K562 (cell line): ENCODE measurements around the gene TMEM187. TPM values are rescaled to one million over a fixed set of nuclear protein-coding genes. Genes with fewer than 3 reads are reported as not detected.

Source experiments
- CREM ChIP-seq: IDR thresholded peaks from 2 replicates; pipeline ENCODE4 v1.6.1; 2014; ENCODE audit warnings: antibody characterized with exemption, low read depth
- FIP1L1 ChIP-seq: fragments of 200-400 bp; formaldehyde crosslinking; IDR thresholded peaks from 2 replicates; pipeline ENCODE4 v1.6.1; 2018; ENCODE audit warnings: mild to moderate bottlenecking, low read depth, low read length; ENCODE audit not compliant: poor library complexity, severe bottlenecking
- POLR2A ChIP-seq: fragments of 450-650 bp; conservative IDR thresholded peaks from 2 replicates; pipeline ENCODE4 v1.6.1; 2016
- POLR3G ChIP-seq: IDR thresholded peaks from 2 replicates; pipeline ENCODE4 v1.6.1; 2011; ENCODE audit not compliant: insufficient read length, insufficient replicate concordance; ENCODE audit errors: extremely low read depth
- PYGO2 ChIP-seq: fragments of 450-650 bp; IDR thresholded peaks from 2 replicates; pipeline ENCODE4 v1.6.1; 2016; ENCODE audit warnings: mild to moderate bottlenecking, missing genetic modification characterization, moderate library complexity, missing compliant biosample characterization
- SMAD3 ChIP-seq: fragments of 450-650 bp; formaldehyde crosslinking; conservative IDR thresholded peaks from 2 replicates; pipeline ENCODE4 v1.4.0; 2020; ENCODE audit warnings: mild to moderate bottlenecking
- SMARCE1 ChIP-seq: fragments of 450-650 bp; IDR thresholded peaks from 2 replicates; pipeline ENCODE4 v1.7.1; 2016; ENCODE audit warnings: mild to moderate bottlenecking
- TCF7 ChIP-seq: sonication (generic); IDR thresholded peaks from 2 replicates; pipeline ENCODE4 v1.6.1; 2016; ENCODE audit warnings: antibody characterized with exemption, borderline replicate concordance
- TEAD4 ChIP-seq, 2 experiments: sonication (generic) in 1 of 2; formaldehyde crosslinking in 1 of 2; IDR thresholded peaks; 2 replicates each; pipeline versions ENCODE4 v1.6.1 to v1.8.0; 2012 to 2022; ENCODE audit warnings: borderline replicate concordance in 1 of 2, inconsistent platforms in 1 of 2, low read length in 1 of 2, mild to moderate bottlenecking in 1 of 2, missing genetic modification reagents in 1 of 2
- ZBTB7A ChIP-seq: IDR thresholded peaks from 2 replicates; pipeline ENCODE4 v1.6.1; 2011; ENCODE audit warnings: low read depth, mild to moderate bottlenecking, low read length, moderate library complexity, borderline replicate concordance; ENCODE audit not compliant: control insufficient read depth
- ZNF253 ChIP-seq: fragments of 250-450 bp; sonication (Bioruptor Pico); conservative IDR thresholded peaks from 2 replicates; pipeline ENCODE4 v1.6.1; 2021; ENCODE audit warnings: mild to moderate bottlenecking
- ZNF717 ChIP-seq: fragments of 250-450 bp; sonication (Bioruptor Pico); IDR thresholded peaks from 2 replicates; pipeline ENCODE4 v1.5.0; 2021
- polyA plus RNA-seq, 8 experiments: library from polyadenylated mRNA; depleted of rRNA in 4 of 8; stranded (reverse) in 5 of 8; unstranded in 3 of 8; fragments of >200 nt; fragmentation: Nextera tagmentation in 2 of 8; fragmentation: Illumina TruSeq in 1 of 8; extraction: Ambion mirVana in 2 of 8; extraction: Trizol in 1 of 8; gene quantifications; 2 replicates each; pipeline versions ENCODE4 v1.2.1 to v1.2.3, GENCODE V29; 2011 to 2014; ENCODE audit warnings: inconsistent platforms in 1 of 8, missing spikeins in 1 of 8
- total RNA-seq, 7 experiments: library from RNA; depleted of rRNA in 6 of 7; stranded (reverse); fragments of >200 nt in 6 of 7; fragmentation: Illumina TruSeq in 2 of 7; extraction: Trizol in 2 of 7; gene quantifications; 2 replicates each; pipeline versions ENCODE4 v1.2.1 to v1.2.3, GENCODE V29; 2011 to 2021; ENCODE audit warnings: low replicate concordance in 1 of 7
- TF ChIP-seq, protein P1 (sequence below), 3 experiments: IDR thresholded peaks in 2 of 3; conservative IDR thresholded peaks in 1 of 3; 2 replicates each; pipeline ENCODE4 v1.5.1; 2011 to 2012; ENCODE audit warnings: low read length in 3 of 3, mild to moderate bottlenecking in 3 of 3, control low read depth in 2 of 3, improper control_type of control experiment in 1 of 3, inconsistent platforms in 1 of 3, low read depth in 1 of 3, mixed read lengths in 1 of 3, moderate library complexity in 1 of 3; ENCODE audit not compliant: insufficient read depth in 2 of 3
- TF ChIP-seq, protein P2 (sequence below): fragments of 450-650 bp; formaldehyde crosslinking; conservative IDR thresholded peaks from 2 replicates; pipeline ENCODE4 v1.4.0; 2022; ENCODE audit warnings: mild to moderate bottlenecking, missing genetic modification characterization
- TF ChIP-seq, protein P3 (sequence below), 2 experiments: fragments of 200-800 bp in 1 of 2; sonication (Bioruptor generic) in 1 of 2; sonication (generic) in 1 of 2; formaldehyde crosslinking in 1 of 2; IDR thresholded peaks in 1 of 2; conservative IDR thresholded peaks in 1 of 2; 2 replicates each; pipeline versions ENCODE4 v1.5.0 to v1.6.1; 2016 to 2020; ENCODE audit warnings: missing compliant biosample characterization in 1 of 2, missing genetic modification characterization in 1 of 2, missing genetic modification reagents in 1 of 2
- TF ChIP-seq, protein P4 (sequence below): fragments of 200-400 bp; formaldehyde crosslinking; IDR thresholded peaks from 2 replicates; pipeline ENCODE4 v1.6.1; 2017; ENCODE audit warnings: mild to moderate bottlenecking, low read depth, low read length, moderate library complexity
- TF ChIP-seq, protein P5 (sequence below): fragments of 250-450 bp; sonication (Bioruptor Pico); IDR thresholded peaks from 2 replicates; pipeline ENCODE4 v1.4.0; 2020; ENCODE audit warnings: mild to moderate bottlenecking

Gene TMEM187
- total and polyA plus RNA-seq, 9 of the 15 experiments (the other 6 are each of a cell fraction or from before 2014, with no cell fraction given) = 0.13 to 6.4 (median 1.6) TPM

DNA sequence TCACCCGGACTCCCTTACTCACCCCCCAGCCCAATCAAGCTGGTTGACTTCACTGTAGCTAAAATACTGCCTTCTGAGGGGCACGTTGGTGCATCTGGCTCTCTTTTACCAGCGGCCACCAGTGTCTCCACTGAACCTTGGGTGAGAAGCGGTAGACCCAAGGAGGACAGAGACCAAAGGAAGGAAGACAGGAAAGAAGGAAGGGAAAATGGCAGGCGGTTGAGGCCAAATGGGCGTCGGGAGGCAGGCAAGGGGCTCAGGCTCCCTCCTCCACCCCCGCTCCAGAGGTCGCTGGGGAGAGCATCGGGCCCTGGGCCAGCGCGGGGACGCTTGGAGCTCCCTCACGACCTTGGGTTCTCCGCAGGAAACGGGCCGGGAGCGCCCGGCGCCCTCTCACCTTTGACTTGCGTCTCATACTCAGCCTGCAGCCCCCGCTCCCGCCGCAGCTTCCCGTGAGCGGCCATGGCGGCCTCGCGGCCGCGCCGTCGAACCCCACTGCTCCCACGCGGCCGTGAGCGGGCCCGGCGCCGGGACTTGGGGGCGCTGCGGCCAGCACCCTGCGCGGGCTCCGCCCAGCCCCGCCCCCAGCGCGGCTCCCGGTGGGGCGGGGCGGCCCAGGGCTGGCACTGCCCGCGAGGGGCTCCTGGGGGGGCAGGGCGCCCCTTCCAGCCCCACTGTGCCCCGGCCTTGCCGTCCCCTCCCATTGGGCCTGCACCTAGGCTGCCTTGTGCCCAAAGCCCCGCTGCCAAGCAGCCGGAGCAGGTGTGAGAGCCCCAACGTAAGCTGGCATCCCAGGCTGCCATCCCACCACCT lies 46.6 kb upstream of the TMEM187 start, which contains the start of gene ARHGAP4 (continued):
- TF ChIP-seq, protein P1, sequence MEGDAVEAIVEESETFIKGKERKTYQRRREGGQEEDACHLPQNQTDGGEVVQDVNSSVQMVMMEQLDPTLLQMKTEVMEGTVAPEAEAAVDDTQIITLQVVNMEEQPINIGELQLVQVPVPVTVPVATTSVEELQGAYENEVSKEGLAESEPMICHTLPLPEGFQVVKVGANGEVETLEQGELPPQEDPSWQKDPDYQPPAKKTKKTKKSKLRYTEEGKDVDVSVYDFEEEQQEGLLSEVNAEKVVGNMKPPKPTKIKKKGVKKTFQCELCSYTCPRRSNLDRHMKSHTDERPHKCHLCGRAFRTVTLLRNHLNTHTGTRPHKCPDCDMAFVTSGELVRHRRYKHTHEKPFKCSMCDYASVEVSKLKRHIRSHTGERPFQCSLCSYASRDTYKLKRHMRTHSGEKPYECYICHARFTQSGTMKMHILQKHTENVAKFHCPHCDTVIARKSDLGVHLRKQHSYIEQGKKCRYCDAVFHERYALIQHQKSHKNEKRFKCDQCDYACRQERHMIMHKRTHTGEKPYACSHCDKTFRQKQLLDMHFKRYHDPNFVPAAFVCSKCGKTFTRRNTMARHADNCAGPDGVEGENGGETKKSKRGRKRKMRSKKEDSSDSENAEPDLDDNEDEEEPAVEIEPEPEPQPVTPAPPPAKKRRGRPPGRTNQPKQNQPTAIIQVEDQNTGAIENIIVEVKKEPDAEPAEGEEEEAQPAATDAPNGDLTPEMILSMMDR (IDR thresholded peaks at IDR 0.05 in 2 of 3, conservative IDR thresholded peaks at IDR 0.05 in 1 of 3; ENCODE audit: insufficient read depth in 2 of 3, low read depth in 1 of 3, low read length in 3 of 3) = peak in 1 of 3 experiments; percentile 7; a peak in 1 of 6 replicates
- no peak for TF ChIP-seq SMAD3 (CRISPR knock-in tag)
- TF ChIP-seq CREM = peak; percentile 33; the same call in 1 of the 2 replicates
- TF ChIP-seq FIP1L1 = peak; percentile 98
- no peak for TF ChIP-seq PYGO2 (tag)
- TF ChIP-seq ZNF717 (CRISPR knock-in tag) = 0 out of 2 replicates have a peak, but pooled peaks have one; percentile 43
- TF ChIP-seq, protein P2, sequence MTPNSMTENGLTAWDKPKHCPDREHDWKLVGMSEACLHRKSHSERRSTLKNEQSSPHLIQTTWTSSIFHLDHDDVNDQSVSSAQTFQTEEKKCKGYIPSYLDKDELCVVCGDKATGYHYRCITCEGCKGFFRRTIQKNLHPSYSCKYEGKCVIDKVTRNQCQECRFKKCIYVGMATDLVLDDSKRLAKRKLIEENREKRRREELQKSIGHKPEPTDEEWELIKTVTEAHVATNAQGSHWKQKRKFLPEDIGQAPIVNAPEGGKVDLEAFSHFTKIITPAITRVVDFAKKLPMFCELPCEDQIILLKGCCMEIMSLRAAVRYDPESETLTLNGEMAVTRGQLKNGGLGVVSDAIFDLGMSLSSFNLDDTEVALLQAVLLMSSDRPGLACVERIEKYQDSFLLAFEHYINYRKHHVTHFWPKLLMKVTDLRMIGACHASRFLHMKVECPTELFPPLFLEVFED = peak; percentile 88; the same call in 1 of the 2 replicates
- 0 out of 2 replicates have a peak, but pooled peaks have one; percentile 12 for TF ChIP-seq SMARCE1
- TF ChIP-seq, protein P3, sequence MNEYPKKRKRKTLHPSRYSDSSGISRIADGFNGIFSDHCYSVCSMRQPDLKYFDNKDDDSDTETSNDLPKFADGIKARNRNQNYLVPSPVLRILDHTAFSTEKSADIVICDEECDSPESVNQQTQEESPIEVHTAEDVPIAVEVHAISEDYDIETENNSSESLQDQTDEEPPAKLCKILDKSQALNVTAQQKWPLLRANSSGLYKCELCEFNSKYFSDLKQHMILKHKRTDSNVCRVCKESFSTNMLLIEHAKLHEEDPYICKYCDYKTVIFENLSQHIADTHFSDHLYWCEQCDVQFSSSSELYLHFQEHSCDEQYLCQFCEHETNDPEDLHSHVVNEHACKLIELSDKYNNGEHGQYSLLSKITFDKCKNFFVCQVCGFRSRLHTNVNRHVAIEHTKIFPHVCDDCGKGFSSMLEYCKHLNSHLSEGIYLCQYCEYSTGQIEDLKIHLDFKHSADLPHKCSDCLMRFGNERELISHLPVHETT (CRISPR knock-in tag; conservative IDR thresholded peaks at IDR 0.05 in 1 of 2, IDR thresholded peaks at IDR 0.05 in 1 of 2) = peak in 1 of 2 experiments; percentile 74; a peak in 1 of 4 replicates
- TF ChIP-seq, protein P4, sequence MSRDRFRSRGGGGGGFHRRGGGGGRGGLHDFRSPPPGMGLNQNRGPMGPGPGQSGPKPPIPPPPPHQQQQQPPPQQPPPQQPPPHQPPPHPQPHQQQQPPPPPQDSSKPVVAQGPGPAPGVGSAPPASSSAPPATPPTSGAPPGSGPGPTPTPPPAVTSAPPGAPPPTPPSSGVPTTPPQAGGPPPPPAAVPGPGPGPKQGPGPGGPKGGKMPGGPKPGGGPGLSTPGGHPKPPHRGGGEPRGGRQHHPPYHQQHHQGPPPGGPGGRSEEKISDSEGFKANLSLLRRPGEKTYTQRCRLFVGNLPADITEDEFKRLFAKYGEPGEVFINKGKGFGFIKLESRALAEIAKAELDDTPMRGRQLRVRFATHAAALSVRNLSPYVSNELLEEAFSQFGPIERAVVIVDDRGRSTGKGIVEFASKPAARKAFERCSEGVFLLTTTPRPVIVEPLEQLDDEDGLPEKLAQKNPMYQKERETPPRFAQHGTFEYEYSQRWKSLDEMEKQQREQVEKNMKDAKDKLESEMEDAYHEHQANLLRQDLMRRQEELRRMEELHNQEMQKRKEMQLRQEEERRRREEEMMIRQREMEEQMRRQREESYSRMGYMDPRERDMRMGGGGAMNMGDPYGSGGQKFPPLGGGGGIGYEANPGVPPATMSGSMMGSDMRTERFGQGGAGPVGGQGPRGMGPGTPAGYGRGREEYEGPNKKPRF = peak; percentile 57; the same call in 1 of the 2 replicates
- peak; percentile 51; the same call in 1 of the 2 replicates for TF ChIP-seq ZBTB7A
- TF ChIP-seq POLR3G = no peak
- TF ChIP-seq TEAD4 (IDR thresholded peaks at IDR 0.05; ENCODE audit: low read length) = peak; percentile 75
- no peak for TF ChIP-seq TEAD4 (CRISPR knock-in tag; IDR thresholded peaks at IDR 0.05; ENCODE audit: borderline replicate concordance)
- TF ChIP-seq TCF7 = no peak; the same call in 1 of the 2 replicates
- no peak for TF ChIP-seq ZNF253 (CRISPR knock-in tag)
- TF ChIP-seq, protein P5, sequence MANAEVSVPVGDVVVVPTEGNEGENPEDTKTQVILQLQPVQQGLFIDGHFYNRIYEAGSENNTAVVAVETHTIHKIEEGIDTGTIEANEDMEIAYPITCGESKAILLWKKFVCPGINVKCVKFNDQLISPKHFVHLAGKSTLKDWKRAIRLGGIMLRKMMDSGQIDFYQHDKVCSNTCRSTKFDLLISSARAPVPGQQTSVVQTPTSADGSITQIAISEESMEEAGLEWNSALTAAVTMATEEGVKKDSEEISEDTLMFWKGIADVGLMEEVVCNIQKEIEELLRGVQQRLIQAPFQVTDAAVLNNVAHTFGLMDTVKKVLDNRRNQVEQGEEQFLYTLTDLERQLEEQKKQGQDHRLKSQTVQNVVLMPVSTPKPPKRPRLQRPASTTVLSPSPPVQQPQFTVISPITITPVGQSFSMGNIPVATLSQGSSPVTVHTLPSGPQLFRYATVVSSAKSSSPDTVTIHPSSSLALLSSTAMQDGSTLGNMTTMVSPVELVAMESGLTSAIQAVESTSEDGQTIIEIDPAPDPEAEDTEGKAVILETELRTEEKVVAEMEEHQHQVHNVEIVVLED = peak; percentile 48
- TF ChIP-seq POLR2A = peak; percentile 99
